Progenitor cell of endocrine pancreas (in vitro differentiated cells): Measurements from ENCODE around the gene FAM3C. TPM values are rescaled to one million over a fixed set of nuclear protein-coding genes. Genes with fewer than 3 reads are reported as not detected.
A peak's percentile ranks its signal among the peaks of the same experiment; 100 is the strongest.
"Not testable (repeated sequence)": the region's sequence is repeated elsewhere in the genome, so short reads cannot be mapped to it uniquely, and the experiment has no call there.

Source experiments
- DNase-seq: peaks from one replicate; pipeline ENCODE4 v3.0.0; 2021; ENCODE audit warnings: low spot score; ENCODE audit not compliant: unreplicated experiment
- H3K27ac Mint-ChIP-seq: 2 replicates; pipeline ENCODE4 v1.8.0; 2021; ENCODE audit warnings: mild to moderate bottlenecking, moderate library complexity, mixed read lengths
- H3K27me3 Mint-ChIP-seq: 2 replicates; pipeline ENCODE4 v1.8.0; 2021; ENCODE audit warnings: mixed read lengths
- H3K36me3 Mint-ChIP-seq: 2 replicates; pipeline ENCODE4 v1.8.0; 2022; ENCODE audit warnings: mixed read lengths; ENCODE audit not compliant: insufficient read depth
- H3K4me1 Mint-ChIP-seq: 2 replicates; pipeline ENCODE4 v1.8.0; 2021; ENCODE audit warnings: low read depth, mixed read lengths
- H3K4me3 Mint-ChIP-seq: 2 replicates; pipeline ENCODE4 v1.8.0; 2021; ENCODE audit warnings: low read depth, mild to moderate bottlenecking, moderate library complexity, mixed read lengths
- H3K9me3 Mint-ChIP-seq: 2 replicates; pipeline ENCODE4 v1.8.0; 2021; ENCODE audit warnings: low read depth, mixed read lengths
- CTCF ChIP-seq: fragments of 200-600 bp; sonication (generic); IDR thresholded peaks from one replicate; pipeline ENCODE4 v1.5.0; 2021; ENCODE audit warnings: antibody characterized with exemption, mild to moderate bottlenecking; ENCODE audit not compliant: unreplicated experiment
- total RNA-seq: library from RNA; stranded (reverse); gene quantifications from 2 replicates; pipeline ENCODE4 v1.2.1, GENCODE V29; 2021

The FAM3C gene
- total RNA-seq, 1 donor from 2014 or later, result 39.1 TPM

- H3K27ac Mint-ChIP-seq, result no peak overlapping the region
- no peaks in the 10 kb centered on the region for H3K36me3 Mint-ChIP-seq
- H3K4me3 Mint-ChIP-seq, result peak overlapping the region; percentile 67
- peaks cover 14% of the 10 kb centered on the region for H3K4me1 Mint-ChIP-seq
- no peak for TF ChIP-seq CTCF
- no peaks in the 10 kb centered on the region for H3K9me3 Mint-ChIP-seq
- H3K27me3 Mint-ChIP-seq, result peaks cover 57% of the 10 kb centered on the region
- peak; percentile 24 for DNase-seq
Observed at GRCh38 chr7:121329191-121330052, 66.7 kb downstream of the FAM3C start.

DNA sequence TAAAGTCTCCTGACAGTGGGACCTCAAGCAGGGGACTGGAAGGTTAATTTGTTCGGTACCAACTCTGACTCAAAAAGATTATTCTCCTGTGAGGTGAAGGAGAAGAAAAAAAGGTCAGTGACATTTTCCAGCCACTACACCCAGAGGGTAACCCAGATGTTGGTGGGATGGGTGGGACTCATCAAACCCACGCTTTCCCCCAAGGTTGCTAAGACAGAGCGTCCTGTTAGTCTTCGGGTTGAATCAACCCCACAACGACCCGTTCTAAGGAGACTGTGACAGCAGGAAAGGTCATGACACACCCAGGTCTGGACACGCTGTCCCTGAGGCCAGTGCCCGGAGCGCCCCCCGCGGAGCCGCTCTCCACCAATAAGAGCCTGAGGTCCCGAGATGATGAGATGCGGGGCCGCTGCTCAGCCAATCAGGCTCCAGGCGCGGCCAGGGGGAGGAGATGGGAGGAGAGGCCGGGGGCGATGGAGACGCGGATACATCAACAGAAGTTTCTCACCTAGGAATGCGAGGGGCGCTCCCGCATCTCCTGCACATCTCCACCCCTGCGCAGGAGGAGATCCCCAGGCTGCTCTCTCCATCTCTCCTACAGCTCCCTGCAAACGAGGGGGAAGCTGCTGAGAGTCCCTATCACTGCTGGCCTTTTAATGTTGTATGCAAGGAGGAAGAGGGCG is 67.5 kb downstream of the FAM3C start, which contains the start of gene WNT16:
WNT16 (plus strand) TSS at position 493 of the 683 bp plus-strand sequence. CDS start 293 bp downstream, outside the sequence.
- no peaks in the 10 kb centered on the region for H3K36me3 Mint-ChIP-seq
- peaks cover 57% of the 10 kb centered on the region for H3K27me3 Mint-ChIP-seq
- H3K4me1 Mint-ChIP-seq, result peaks cover 14% of the 10 kb centered on the region
- no peak for DNase-seq
- TF ChIP-seq CTCF, result no peak
- no peaks in the 10 kb centered on the region for H3K9me3 Mint-ChIP-seq
- H3K27ac Mint-ChIP-seq, result no peak within 1 kb of the TSS
- H3K4me3 Mint-ChIP-seq, result peak within 1 kb of the TSS; percentile 67

GRCh38 chr7:121327671-121328070 is 68.4 kb downstream of the FAM3C start:
- H3K27me3 Mint-ChIP-seq, result peaks cover 57% of the 10 kb centered on the region
- H3K4me1 Mint-ChIP-seq, result peaks cover 14% of the 10 kb centered on the region
- H3K9me3 Mint-ChIP-seq, result no peaks in the 10 kb centered on the region

GRCh38 chr7:121323515-121324302 is 72.4 kb downstream of the FAM3C start:
- H3K36me3 Mint-ChIP-seq, result no peaks in the 10 kb centered on the region
- TF ChIP-seq CTCF, result no peak

More at GRCh38 chr7:121327671-121328070, 68.4 kb downstream of the FAM3C start:
- no peak for DNase-seq
- Mint-ChIP-seq H3K36me3 (no peaks in the 10 kb centered on the region), H3K27ac (no peak overlapping the region), H3K4me3 (no peak overlapping the region)
- TF ChIP-seq CTCF, result no peak

DNA sequence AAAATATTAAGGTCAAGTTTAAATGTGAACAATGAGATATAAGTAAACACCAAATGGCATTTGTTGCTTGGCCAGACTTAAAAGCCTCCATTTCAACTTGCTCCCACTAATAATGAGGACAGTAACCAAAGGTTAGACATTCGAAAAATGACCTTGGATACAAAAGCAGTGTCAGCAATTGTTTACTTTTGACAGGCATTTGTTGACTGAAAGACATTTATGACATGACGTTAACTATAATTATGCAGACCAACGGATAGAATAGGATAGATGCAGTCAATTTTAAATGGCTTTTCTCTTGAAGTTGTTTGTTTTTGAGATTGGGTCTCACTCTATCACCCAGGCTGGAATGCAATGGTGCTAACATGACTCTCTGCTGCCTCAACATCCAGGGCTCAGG is 73.6 kb downstream of the FAM3C start:
- H3K4me3 Mint-ChIP-seq, result no peak overlapping the region
- no peak for DNase-seq
- H3K36me3 Mint-ChIP-seq, result no peaks in the 10 kb centered on the region
- H3K27me3 Mint-ChIP-seq, result peaks cover 18% of the 10 kb centered on the region
- no peaks in the 10 kb centered on the region for H3K9me3 Mint-ChIP-seq
- TF ChIP-seq CTCF, result no peak
- no peak overlapping the region for H3K27ac Mint-ChIP-seq
- H3K4me1 Mint-ChIP-seq, result peaks cover 6% of the 10 kb centered on the region

More at GRCh38 chr7:121323515-121324302, 72.4 kb downstream of the FAM3C start:
- no peak for DNase-seq
- H3K9me3 Mint-ChIP-seq, result no peaks in the 10 kb centered on the region
- H3K4me1 Mint-ChIP-seq, result peaks cover 6% of the 10 kb centered on the region
- H3K4me3 Mint-ChIP-seq, result no peak overlapping the region
- peaks cover 30% of the 10 kb centered on the region for H3K27me3 Mint-ChIP-seq
- no peak overlapping the region for H3K27ac Mint-ChIP-seq

GRCh38 chr7:121315170-121315569 is 80.9 kb downstream of the FAM3C start:
- not testable (repeated sequence) for H3K4me3 Mint-ChIP-seq

More at GRCh38 chr7:121315170-121315569, 80.9 kb downstream of the FAM3C start:
- DNase-seq, H3K36me3 Mint-ChIP-seq, H3K9me3 Mint-ChIP-seq, H3K27ac Mint-ChIP-seq, H3K27me3 Mint-ChIP-seq: not testable (repeated sequence)
- H3K4me1 Mint-ChIP-seq, result peaks cover 16% of the 10 kb centered on the region
